Measurements from ENCODE around the gene MACC1.
"Not testable (repeated sequence)": the region's sequence is repeated elsewhere in the genome, so short reads cannot be mapped to it uniquely, and the experiment has no call there.

Gene MACC1

DNA sequence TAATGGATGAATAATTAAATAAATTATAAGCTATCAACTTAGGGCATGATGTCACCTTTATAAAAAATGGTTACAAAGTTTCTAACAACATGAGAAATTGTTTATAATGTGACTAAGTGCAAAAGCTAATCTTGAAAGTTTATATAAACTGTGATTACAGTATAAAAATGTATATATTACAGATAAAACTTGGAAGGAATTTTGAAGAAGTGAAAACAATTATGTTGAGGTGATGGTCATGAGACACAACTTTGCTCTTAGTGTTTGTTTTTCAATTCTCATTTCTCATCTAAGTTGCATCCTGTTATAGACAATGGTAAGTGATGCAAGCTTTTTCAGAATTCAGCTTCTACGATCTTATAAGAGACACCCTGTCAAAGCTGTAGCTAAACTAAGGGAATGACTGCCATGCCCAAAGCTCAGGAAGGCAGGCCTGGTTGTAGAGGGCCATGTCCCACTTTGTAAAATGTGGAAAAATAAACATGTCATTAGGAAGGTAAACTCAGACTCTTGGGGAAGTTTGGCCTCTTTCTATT lies 23.9 kb downstream of the MACC1 start:
- TF ChIP-seq, protein P1, sequence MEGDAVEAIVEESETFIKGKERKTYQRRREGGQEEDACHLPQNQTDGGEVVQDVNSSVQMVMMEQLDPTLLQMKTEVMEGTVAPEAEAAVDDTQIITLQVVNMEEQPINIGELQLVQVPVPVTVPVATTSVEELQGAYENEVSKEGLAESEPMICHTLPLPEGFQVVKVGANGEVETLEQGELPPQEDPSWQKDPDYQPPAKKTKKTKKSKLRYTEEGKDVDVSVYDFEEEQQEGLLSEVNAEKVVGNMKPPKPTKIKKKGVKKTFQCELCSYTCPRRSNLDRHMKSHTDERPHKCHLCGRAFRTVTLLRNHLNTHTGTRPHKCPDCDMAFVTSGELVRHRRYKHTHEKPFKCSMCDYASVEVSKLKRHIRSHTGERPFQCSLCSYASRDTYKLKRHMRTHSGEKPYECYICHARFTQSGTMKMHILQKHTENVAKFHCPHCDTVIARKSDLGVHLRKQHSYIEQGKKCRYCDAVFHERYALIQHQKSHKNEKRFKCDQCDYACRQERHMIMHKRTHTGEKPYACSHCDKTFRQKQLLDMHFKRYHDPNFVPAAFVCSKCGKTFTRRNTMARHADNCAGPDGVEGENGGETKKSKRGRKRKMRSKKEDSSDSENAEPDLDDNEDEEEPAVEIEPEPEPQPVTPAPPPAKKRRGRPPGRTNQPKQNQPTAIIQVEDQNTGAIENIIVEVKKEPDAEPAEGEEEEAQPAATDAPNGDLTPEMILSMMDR (IDR thresholded peaks at IDR 0.05; ENCODE audit: insufficient read depth, low read depth, low read length, missing control alignments): no peak
- no peak overlapping the region for H3K4me3 ChIP-seq (ENCODE audit: low read length)
- no peak for DNase-seq (ENCODE audit: low read depth)

DNA sequence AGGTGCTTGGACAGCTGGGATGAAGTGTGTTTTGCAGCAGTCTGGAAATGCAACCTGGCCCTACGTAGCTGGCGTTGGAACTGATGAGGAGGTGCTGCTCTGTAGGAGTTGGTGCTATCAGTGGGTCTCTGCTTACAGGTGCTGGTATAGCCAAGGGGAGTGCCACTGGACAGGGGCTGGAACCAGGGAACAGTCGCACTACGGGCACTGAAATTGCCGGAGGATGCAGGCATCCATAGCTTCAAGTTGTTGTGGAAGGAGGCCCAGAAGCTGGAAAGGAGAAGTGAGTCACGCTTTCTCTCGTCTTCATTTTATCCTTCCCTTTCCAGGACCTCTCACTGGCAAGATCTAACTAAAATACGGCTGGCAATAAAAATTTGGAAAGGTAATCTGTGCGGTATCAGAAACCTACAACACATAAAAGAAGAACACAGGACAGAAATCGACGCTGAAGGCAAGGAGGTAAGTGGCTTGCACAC lies 25.8 kb downstream of the MACC1 start:
- no peak overlapping the region for H3K4me3 ChIP-seq (ENCODE audit: low read length)
- TF ChIP-seq, protein P1 (IDR thresholded peaks at IDR 0.05; ENCODE audit: insufficient read depth, low read depth, low read length, missing control alignments): no peak
- DNase-seq (ENCODE audit: low read depth): no peak

DNA sequence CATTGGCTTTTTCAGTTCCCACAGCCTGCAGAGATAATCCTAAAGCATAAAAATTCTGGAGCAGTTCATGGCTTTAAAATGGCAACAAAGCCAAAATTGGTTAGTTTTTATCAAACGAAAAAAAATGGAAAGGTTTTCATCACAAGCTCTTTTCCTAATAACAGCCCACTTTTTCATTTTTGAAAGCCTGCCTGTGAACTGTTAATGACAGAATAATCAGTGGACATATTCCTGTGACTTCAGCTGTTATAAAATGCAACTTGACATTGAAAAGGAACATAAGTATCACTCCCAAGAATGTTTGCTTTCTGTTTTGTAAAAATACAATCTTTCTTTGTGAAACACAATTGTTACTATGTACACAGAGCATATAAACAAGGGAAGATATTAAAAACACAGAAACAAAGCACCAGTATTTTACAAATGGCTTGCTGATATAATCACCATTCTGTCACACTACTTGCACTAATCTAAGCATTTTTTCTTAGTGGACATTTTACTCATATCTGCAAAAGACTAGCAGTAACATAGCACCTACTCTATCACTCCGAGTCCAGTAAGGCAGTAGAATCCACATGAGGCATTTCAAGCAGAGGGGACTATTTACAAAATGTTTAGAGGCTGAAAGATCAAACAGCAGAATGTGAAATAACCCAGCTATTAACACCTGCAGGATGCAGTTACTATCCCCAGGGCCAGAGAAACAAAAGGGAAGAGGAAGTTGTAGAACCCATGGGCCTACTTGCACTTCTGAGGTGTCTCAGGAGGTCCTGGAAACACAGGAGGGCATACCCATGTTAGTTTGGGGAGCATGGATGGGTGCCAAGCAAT lies 26.4 kb downstream of the MACC1 start:
- no peak overlapping the region for H3K4me3 ChIP-seq (ENCODE audit: low read length)
- TF ChIP-seq, protein P1 (IDR thresholded peaks at IDR 0.05; ENCODE audit: insufficient read depth, low read depth, low read length, missing control alignments): no peak
- no peak for DNase-seq (ENCODE audit: low read depth)

DNA sequence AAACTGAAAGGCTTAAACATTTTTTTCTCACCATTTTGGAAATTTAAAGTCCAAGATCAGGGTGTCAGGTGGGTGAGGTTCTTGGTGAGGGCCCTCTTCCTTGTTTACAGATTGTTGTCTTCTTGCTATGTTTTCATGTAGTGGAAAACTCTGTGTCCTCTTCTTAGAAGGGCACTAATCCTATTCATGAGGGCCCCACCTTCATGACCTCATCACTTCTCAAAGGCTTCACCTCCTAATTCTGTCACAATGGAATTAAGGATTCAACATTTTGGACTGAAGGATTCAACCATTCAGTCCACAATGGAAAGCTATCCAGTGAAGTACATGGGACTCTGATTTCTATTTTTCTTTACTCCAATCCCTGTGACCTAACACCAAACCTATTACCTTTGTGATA lies 27.3 kb downstream of the MACC1 start:
- no peak for DNase-seq (ENCODE audit: low read depth)
- TF ChIP-seq, protein P1 (IDR thresholded peaks at IDR 0.05; ENCODE audit: insufficient read depth, low read depth, low read length, missing control alignments): no peak
- H3K4me3 ChIP-seq (ENCODE audit: low read length): no peak overlapping the region

DNA sequence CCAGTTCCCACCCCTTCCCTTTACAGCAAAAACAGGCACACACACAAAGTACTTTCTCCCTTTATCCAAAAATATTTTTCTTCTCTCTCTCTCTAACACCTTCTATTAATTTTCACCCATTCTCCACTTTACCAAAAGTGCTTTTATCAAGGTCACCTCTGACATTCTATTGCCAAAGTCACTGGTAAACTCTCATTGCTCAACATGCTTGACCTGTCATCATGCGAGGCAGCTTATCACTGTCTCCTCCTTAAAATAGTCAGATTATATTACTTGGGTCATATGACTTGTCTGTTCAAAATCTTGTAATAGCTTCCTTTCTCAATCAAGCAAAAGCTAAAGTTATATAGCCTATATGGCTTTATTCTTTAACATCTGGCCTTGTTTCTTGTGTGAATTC lies 28.6 kb downstream of the MACC1 start:
- H3K4me3 ChIP-seq (ENCODE audit: low read length): no peak overlapping the region
- DNase-seq (ENCODE audit: low read depth): no peak
- TF ChIP-seq, protein P1 (IDR thresholded peaks at IDR 0.05; ENCODE audit: insufficient read depth, low read depth, low read length, missing control alignments): no peak

DNA sequence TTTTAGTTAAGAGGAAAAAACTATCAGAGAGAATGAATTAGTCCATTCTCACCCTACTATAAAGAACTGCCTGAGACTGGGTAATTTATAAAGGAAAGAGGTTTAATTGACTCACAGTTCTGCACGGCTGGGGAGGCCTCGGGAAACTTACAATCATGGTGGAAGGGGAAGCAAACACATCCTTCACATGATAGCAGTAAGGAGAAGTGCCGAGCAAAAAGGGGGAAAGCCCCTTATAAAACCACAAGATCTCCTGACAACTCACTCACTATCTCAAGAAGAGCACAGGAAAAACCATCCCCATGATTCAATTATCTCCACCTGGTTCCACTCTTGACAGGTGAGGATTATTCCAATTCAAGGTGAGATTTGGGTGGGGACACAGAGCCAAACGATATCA lies 29.3 kb downstream of the MACC1 start:
- DNase-seq (ENCODE audit: low read depth): not testable (repeated sequence)

DNA sequence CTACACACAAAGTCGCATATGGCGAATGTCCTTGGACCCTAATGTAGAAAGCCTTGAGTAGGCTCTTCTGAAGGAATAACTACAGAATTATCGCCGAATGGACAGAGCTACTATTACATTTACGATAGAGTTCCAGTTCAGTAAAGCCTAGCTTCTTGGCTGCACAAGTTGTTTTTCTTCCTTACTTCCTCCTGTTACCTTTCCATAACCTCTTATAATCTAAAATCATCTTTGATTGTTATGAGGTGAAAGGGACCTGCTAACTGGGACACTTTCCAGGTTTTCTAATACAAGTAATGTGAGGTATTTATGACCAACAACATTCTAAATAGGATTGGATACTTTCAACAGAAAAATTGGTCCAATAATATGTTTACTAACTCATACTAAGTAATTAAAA lies 31.2 kb downstream of the MACC1 start:
- no peak overlapping the region for H3K4me3 ChIP-seq (ENCODE audit: low read length)
- TF ChIP-seq, protein P1 (IDR thresholded peaks at IDR 0.05; ENCODE audit: insufficient read depth, low read depth, low read length, missing control alignments): no peak
- DNase-seq (ENCODE audit: low read depth): no peak

More for the DNA sequence above, 29.3 kb downstream of the MACC1 start:
- H3K4me3 ChIP-seq (ENCODE audit: low read length): not testable (repeated sequence)

Measured in epithelial cell of esophagus (primary cell).